Amygdala (tissue), 56 donors: ENCODE data around the gene ARHGDIB.

Source experiments
- DNase-seq, 56 donors: peaks; one replicate each; lab custom pipeline; 2025; lab: John Stamatoyannopoulos, UW

ARHGDIB gene

DNA sequence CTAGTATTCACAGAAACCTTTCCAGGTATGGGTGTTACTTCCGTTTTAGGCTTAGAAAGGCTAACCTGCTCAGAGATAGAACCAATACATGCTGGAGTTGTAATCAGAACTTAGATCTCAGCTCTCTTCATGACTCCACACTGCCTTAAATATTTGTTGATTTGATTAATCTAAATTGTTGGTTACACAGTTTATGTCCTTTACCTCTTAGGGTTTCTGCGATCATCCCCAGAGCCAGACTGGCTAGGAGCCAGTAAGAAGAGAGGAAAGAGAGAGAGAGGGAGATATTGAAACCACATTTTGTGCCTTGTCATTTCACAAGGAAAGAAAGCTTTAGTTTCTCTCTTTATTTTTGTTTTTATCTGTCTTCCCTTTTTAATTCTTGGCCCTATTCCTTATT lies 58.9 kb downstream of the ARHGDIB start:
- no peak for DNase-seq

DNA sequence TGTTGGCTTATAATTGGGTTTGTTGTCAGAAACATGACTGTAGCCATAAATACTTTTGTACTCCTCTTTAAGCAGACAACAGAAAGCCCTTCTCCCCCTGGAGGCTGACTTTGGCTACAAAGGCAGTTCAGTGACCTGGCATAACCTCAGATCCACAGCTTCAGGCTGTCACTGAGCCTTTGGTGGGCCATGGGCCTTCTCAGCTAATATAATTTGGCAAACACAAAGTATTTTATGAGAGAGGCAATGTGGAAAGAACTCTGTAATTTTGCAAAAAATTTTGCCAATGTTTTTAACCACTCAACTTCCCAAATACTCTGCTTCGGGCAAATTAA lies 60.2 kb downstream of the ARHGDIB start:
- DNase-seq = no peak

GRCh38 chr12:14900521-14901227 lies 60.7 kb downstream of the ARHGDIB start:
- no peak for DNase-seq

GRCh38 chr12:14896521-14897169 lies 64.8 kb downstream of the ARHGDIB start:
- no peak for DNase-seq

DNA sequence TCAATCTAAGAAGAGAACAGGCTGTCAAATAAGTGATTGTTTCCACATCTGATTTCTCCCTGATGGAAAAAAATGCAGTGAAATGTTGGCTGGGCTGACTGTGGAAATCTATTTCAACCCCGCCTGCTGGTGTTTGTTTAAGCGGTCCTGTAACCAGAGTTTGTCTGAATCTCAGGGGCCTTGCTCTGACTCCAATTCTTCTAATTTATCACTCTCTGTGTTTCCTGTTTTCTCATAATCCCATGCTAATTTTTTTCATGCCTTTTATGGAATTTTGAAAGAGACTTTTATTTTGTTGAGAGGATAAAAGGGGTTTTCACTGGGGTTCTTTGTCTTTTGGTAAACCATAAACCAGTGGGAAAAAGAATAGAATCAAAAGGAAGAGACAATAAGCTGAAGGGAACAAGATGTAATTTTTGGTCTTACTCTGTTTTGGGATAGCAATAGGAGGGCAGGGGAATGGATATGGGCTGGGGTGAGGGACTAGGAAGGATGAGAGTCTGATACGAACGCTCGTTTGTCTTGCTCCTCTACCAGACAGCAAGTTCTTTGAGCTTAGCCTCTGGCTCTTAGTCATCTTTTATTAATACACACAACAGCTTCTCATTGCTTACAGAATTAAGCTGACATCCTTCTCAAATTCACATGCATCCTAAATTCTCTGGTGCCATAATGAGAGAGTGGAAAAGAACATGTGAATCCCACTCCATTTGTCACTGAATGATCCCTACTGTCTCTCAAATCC lies 67.7 kb downstream of the ARHGDIB start:
- DNase-seq = no peak

- peak in 6 of 56 donors; percentile 3 to 16 (median 8) for DNase-seq
Observed at GRCh38 chr12:14892726-14893505, 68.5 kb downstream of the ARHGDIB start.
